Stimulated activated naive CD8-positive, alpha-beta T cell treated with anti-CD3 and anti-CD28 coated beads, Interleukin-15, Interleukin-2, amounts not matched to agents 100 ng/mL and 50 ng/mL, for 24 hours (primary cell): Measurements from ENCODE around the gene TMEM178B.

Source experiments
- H3K27ac Mint-ChIP-seq: one replicate; pipeline ENCODE4 v1.8.0; 2021; ENCODE audit warnings: mild to moderate bottlenecking, mixed read lengths
- H3K27me3 Mint-ChIP-seq: one replicate; pipeline ENCODE4 v1.8.0; 2021; ENCODE audit warnings: mixed read lengths
- H3K36me3 Mint-ChIP-seq: one replicate; pipeline ENCODE4 v1.8.0; 2021; ENCODE audit warnings: low read depth, mixed read lengths
- H3K4me1 Mint-ChIP-seq: one replicate; pipeline ENCODE4 v1.8.0; 2021; ENCODE audit warnings: low read depth, mixed read lengths
- H3K4me3 Mint-ChIP-seq: one replicate; pipeline ENCODE4 v1.8.0; 2021; ENCODE audit warnings: mild to moderate bottlenecking, mixed read lengths
- H3K9me3 Mint-ChIP-seq: one replicate; pipeline ENCODE4 v1.8.0; 2021; ENCODE audit warnings: mixed read lengths

TMEM178B gene

GRCh38 chr7:141200191-141201108 lies 126.6 kb downstream of the TMEM178B start:
- Mint-ChIP-seq H3K27ac (no peak overlapping the region), H3K4me3 (no peak overlapping the region), H3K27me3 (peaks cover 25% of the 10 kb centered on the region), H3K36me3 (no peaks in the 10 kb centered on the region), H3K9me3 (no peaks in the 10 kb centered on the region), H3K4me1 (no peaks in the 10 kb centered on the region)

GRCh38 chr7:141201145-141201885 lies 127.5 kb downstream of the TMEM178B start:
- H3K4me3 Mint-ChIP-seq, result no peak overlapping the region

GRCh38 chr7:141202535-141202934 lies 128.7 kb downstream of the TMEM178B start:
- Mint-ChIP-seq H3K9me3 (no peaks in the 10 kb centered on the region), H3K4me1 (no peaks in the 10 kb centered on the region), H3K36me3 (no peaks in the 10 kb centered on the region), H3K27ac (no peak overlapping the region), H3K27me3 (peaks cover 25% of the 10 kb centered on the region), H3K4me3 (no peak overlapping the region)

More at GRCh38 chr7:141201145-141201885, 127.5 kb downstream of the TMEM178B start:
- Mint-ChIP-seq H3K9me3 (no peaks in the 10 kb centered on the region), H3K27me3 (peaks cover 25% of the 10 kb centered on the region), H3K36me3 (no peaks in the 10 kb centered on the region), H3K4me1 (no peaks in the 10 kb centered on the region), H3K27ac (no peak overlapping the region)

- H3K9me3 Mint-ChIP-seq, result no peaks in the 10 kb centered on the region
- H3K4me1 Mint-ChIP-seq, result no peaks in the 10 kb centered on the region
- no peak overlapping the region for H3K27ac Mint-ChIP-seq
- H3K36me3 Mint-ChIP-seq, result no peaks in the 10 kb centered on the region
- H3K27me3 Mint-ChIP-seq, result peaks cover 25% of the 10 kb centered on the region
- no peak overlapping the region for H3K4me3 Mint-ChIP-seq
Observed at GRCh38 chr7:141203177-141203576, 129.3 kb downstream of the TMEM178B start.

DNA sequence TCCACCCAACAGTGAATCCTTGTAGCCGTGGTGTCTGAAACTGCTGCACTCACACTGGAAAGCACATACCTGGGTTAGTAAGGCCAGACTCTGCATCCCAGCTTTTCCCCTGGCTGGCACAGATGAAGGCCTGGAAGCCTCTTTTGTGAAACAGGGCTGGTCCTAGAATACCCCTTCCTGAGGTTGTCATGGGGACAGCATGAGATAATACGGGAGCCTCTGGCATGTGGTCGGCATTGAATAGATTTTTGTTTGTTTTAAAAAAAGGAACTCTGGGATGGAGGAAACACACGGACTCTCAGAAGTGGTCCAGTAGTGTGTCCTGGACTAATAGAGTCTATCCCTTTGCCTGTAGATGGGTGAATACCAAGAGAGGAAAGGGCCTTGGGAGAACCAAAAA lies 129.7 kb downstream of the TMEM178B start:
- Mint-ChIP-seq H3K4me3 (no peak overlapping the region), H3K27me3 (peaks cover 22% of the 10 kb centered on the region), H3K27ac (no peak overlapping the region), H3K36me3 (no peaks in the 10 kb centered on the region), H3K9me3 (no peaks in the 10 kb centered on the region), H3K4me1 (no peaks in the 10 kb centered on the region)

DNA sequence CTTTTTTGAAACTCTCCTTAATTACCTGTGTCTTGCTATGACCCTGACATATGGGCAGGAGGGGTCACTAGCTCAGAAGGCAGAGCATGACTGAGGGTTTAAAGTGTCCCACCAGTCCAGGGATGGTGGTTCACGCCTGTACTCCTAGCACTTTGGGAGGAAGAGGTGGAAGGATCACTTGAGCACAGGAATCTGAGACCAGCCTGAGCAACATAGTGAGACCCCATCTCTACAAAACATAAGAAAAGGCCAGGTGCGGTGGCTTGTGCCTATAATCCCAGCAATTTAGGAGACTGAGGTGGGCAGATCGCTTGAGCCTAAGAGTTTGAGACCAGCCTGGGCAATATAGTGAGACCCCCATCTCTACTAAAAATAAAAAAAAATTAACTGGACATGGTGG lies 133.8 kb downstream of the TMEM178B start:
- Mint-ChIP-seq H3K27ac (no peak overlapping the region), H3K9me3 (no peaks in the 10 kb centered on the region), H3K4me3 (no peak overlapping the region), H3K4me1 (no peaks in the 10 kb centered on the region), H3K27me3 (peaks cover 16% of the 10 kb centered on the region), H3K36me3 (no peaks in the 10 kb centered on the region)

- Mint-ChIP-seq H3K36me3 (no peaks in the 10 kb centered on the region), H3K4me1 (no peaks in the 10 kb centered on the region), H3K9me3 (no peaks in the 10 kb centered on the region), H3K4me3 (no peak overlapping the region), H3K27ac (no peak overlapping the region), H3K27me3 (peaks cover 8% of the 10 kb centered on the region)
Observed at GRCh38 chr7:141208539-141208938, 134.7 kb downstream of the TMEM178B start.

- no peak overlapping the region for H3K27ac Mint-ChIP-seq
- H3K4me3 Mint-ChIP-seq, result no peak overlapping the region
- no peaks in the 10 kb centered on the region for H3K36me3 Mint-ChIP-seq
- H3K27me3 Mint-ChIP-seq, result peaks cover 8% of the 10 kb centered on the region
- no peaks in the 10 kb centered on the region for H3K9me3 Mint-ChIP-seq
- H3K4me1 Mint-ChIP-seq, result no peaks in the 10 kb centered on the region
Observed at GRCh38 chr7:141209454-141209853, 135.6 kb downstream of the TMEM178B start.

- no peak overlapping the region for H3K4me3 Mint-ChIP-seq
- no peaks in the 10 kb centered on the region for H3K9me3 Mint-ChIP-seq
- H3K4me1 Mint-ChIP-seq, result no peaks in the 10 kb centered on the region
- no peaks in the 10 kb centered on the region for H3K36me3 Mint-ChIP-seq
- no peak overlapping the region for H3K27ac Mint-ChIP-seq
- peaks cover 8% of the 10 kb centered on the region for H3K27me3 Mint-ChIP-seq
Observed at GRCh38 chr7:141210862-141211261, 137.0 kb downstream of the TMEM178B start.

GRCh38 chr7:141213226-141213625 lies 139.4 kb downstream of the TMEM178B start:
- H3K4me3 Mint-ChIP-seq, result no peak overlapping the region
- H3K9me3 Mint-ChIP-seq, result no peaks in the 10 kb centered on the region
- H3K27ac Mint-ChIP-seq, result no peak overlapping the region
- peaks cover 13% of the 10 kb centered on the region for H3K27me3 Mint-ChIP-seq
- no peaks in the 10 kb centered on the region for H3K4me1 Mint-ChIP-seq
- H3K36me3 Mint-ChIP-seq, result no peaks in the 10 kb centered on the region

DNA sequence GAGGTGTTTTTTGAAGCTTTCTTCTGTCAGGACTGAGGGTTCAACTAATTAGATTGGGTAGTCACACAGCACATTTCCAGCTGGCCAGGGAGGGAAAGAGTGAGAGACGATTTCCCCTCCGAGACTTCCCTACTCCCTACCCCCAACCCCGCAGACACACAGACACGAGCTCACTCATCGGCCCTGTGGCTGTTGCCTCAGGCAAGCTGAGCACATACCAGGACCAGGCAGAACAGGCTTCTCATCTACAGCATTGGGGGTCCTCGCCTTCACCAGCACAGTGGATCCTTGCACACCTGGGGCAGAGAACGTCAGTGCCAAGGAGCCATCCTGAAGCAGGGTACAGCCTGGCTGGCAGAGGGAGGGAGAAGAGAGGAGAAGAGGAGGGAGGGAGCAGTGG lies 144.1 kb downstream of the TMEM178B start:
- Mint-ChIP-seq H3K27ac (no peak overlapping the region), H3K27me3 (peaks cover 7% of the 10 kb centered on the region), H3K9me3 (no peaks in the 10 kb centered on the region), H3K4me1 (no peaks in the 10 kb centered on the region), H3K36me3 (no peaks in the 10 kb centered on the region), H3K4me3 (no peak overlapping the region)

DNA sequence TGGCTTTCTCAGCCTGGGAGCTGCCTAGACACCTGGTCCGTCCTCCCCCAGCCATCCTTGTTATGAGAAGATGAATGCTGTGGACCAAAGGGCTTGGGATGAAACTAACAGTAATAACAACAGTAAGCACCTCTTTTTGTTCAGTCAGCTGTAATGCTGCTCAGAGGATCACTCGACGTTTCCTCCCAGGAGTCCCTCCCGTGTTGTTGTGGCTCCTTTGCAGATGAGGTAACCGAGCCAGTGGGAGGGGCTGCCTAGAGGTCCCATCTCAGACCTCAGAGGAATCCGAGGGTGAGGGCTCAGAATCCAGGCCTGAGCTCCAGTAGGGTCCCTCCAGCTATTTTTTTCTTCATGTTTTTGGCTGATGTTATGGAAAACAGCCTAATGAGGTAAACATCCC lies 145.1 kb downstream of the TMEM178B start:
- Mint-ChIP-seq H3K4me3 (no peak overlapping the region), H3K4me1 (no peaks in the 10 kb centered on the region), H3K27ac (no peak overlapping the region), H3K36me3 (no peaks in the 10 kb centered on the region), H3K9me3 (no peaks in the 10 kb centered on the region), H3K27me3 (peaks cover 7% of the 10 kb centered on the region)

DNA sequence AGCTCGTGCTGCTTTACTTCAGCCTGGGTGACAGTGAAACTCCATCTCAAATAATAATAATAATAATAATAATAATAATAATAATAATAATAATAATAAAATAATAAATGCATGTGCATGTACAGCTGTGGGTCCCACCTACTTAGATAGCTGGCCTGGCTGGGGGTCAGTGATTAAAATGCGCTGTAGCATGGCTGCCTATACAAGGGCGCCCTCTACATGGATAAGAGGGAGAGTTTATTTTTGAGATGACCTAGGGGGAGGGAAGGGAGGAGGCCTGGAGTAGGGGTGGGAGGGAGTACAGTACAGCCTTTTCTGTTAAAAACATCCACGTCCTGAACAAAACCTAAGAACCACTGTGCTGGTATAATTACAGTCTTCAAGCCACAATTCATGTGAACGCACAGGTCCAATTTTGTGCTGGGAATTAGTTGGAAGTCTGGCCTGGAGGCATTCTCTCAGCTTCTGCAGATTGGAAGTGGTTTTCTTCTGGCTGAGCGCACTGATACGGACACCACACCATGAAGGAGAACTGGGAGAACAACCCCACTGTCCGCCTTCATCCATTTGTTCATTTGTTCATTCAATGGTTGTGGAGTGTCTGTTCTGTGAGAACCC lies 146.5 kb downstream of the TMEM178B start:
- Mint-ChIP-seq H3K4me3 (no peak overlapping the region), H3K36me3 (no peaks in the 10 kb centered on the region), H3K9me3 (no peaks in the 10 kb centered on the region), H3K27ac (no peak overlapping the region), H3K4me1 (no peaks in the 10 kb centered on the region), H3K27me3 (peaks cover 7% of the 10 kb centered on the region)

GRCh38 chr7:141221007-141221612 lies 147.2 kb downstream of the TMEM178B start:
- H3K4me1 Mint-ChIP-seq, result no peaks in the 10 kb centered on the region
- H3K9me3 Mint-ChIP-seq, result no peaks in the 10 kb centered on the region
- H3K4me3 Mint-ChIP-seq, result no peak overlapping the region
- H3K27me3 Mint-ChIP-seq, result peaks cover 7% of the 10 kb centered on the region
- no peaks in the 10 kb centered on the region for H3K36me3 Mint-ChIP-seq
- H3K27ac Mint-ChIP-seq, result no peak overlapping the region
